ENCODE measurements around the gene EVC2.

Gene EVC2

GRCh38 chr4:5566991-5567390 is 141.4 kb downstream of the EVC2 start:
- DNase-seq (ENCODE audit: low spot score): no peak

DNA sequence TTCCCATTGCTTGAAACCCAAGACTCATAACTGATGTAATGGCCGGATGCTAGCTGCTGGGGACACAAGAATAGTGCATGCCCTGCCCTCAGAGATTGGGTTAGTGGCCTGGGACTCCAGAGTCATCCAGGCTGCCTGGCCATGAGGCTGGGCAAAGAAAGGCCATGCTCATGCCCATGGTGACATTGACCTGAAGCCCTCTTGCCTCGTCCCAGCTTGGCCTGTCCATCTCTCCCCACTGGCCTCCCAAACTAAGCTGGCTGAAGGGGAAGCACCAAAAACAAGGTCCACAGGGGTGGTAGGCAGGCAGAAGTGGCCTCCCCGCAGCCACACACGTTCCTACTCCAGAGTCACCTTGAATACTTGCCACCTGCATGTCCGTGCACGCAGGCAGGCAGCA is 141.8 kb downstream of the EVC2 start:
- no peak for DNase-seq (ENCODE audit: low spot score)

GRCh38 chr4:5563856-5564255 is 144.5 kb downstream of the EVC2 start:
- DNase-seq (ENCODE audit: low spot score): no peak

- DNase-seq (ENCODE audit: low spot score): no peak
Measured at GRCh38 chr4:5562476-5562875, 145.9 kb downstream of the EVC2 start.

DNA sequence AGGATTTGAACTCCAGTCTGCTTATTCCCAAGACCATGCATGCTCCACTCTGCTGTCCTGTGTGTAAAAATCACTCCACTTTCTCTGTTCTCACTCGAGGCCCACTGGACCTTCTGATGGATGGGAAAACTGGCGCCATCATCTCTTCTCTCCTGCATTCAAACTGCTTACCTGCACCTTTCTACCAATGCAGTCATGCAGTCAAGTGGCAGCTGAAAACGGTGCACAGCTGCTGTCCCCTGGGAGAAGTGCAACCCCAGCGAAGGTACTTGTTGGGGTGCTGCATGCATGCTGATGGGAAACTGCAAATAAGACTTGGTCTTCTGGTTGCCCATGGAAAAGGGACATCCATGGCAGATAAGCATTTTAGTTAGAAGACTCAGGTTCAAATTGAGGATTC is 147.1 kb downstream of the EVC2 start:
- no peak for DNase-seq (ENCODE audit: low spot score)

DNA sequence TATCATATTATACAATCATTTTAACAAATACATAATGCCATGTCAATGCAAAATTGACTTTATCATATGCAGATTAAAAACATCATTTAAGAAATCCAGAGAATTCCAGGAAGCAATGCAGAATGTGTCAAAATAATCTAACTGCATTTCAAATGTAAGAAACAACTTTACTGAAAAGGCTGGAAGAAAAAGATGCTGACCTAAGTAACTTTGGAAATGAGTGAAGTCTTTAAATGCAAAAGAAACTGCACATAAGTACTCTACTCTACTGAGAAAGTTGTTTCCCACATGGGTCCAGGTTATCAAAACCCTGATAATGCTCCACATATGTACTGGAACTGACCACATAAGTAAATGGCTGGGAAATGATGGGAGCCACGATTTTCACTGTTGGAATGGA is 149.9 kb downstream of the EVC2 start:
- no peak for DNase-seq (ENCODE audit: low spot score)

DNA sequence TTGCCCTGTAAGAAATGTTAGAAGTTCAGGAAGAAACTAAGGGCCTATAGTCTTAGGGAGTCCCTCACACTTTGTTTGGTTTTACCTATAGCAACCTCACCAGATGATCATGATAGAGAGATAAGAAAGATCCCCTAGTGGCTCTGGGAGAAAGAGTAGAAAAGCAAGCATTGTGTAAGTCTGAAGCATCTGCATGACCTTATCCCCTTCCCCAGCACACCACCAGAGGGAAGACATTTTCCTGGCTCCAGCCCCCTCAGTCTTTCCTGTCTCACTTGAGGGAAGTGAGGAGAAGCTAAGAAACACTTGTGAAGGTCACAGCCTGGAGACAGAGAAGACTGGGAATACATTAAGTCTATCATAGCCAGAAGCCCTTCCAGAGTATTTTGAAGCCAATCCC is 154.0 kb downstream of the EVC2 start:
- DNase-seq (ENCODE audit: low spot score): no peak

DNA sequence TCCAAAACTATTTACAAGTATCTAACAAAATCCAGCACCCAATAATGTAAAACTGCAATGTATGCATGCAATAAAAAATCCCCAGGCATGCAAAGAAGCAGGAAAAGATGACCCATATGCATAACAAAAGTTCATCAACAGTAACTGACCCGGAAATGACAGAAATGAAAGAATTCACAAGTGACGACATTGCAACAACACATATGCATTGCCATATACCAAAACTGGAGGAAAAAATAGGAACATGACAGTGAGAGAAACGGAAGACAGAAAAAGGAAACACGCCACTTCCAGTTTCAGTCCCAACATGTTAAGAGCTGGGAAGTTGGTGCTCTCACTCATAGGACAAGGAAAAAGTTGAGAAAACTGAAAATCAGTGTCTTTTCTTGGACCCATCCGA is 154.6 kb downstream of the EVC2 start:
- no peak for DNase-seq (ENCODE audit: low spot score)

DNA sequence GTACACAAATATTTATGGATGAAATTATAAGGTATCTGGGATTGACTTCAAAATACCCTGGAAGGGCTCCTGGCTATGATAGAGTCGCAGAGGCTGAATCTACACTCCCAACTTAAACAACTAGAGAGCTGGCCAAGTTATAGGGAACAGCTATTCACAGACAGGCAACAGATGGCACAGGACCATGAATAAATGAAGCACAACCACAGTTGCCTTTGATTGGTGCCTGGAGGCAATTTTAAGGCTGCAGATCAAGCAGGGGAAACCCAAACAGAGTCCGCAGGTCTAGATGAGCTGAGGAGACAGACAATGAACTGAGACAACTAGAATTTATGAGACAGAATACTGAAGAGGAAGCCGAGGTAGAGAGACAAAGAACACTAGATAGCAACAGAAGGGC is 155.9 kb downstream of the EVC2 start:
- DNase-seq (ENCODE audit: low spot score): no peak

DNA sequence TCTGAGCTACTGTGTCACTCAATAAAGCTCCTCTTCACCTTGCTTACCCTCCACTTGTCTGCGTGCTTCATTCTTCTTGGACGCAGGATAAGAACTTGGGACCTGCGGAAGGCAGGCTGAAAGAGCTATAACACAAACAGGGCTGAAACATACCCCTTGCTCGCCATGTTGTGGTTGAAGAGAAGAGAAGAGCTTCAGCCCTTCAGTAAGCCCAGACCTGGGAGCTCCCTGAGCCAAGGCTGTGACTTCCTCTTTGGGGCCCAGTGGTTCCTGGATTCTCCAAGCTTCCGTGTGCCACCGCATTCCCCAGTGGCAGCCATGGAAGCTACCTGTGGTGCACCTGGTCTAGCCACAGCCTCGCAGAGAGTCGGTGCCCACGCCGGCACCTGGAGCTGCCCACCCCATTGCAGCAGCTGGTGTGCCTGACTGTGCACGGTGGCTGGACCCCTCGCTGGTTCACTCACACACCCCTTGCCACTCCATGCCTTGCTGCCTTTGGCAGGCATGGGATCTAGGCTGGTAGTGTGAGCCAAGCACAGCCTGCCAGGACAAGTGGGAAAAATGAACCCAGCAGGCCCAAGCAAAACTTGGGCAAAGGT is 160.6 kb downstream of the EVC2 start:
- DNase-seq (ENCODE audit: low spot score): no peak

DNA sequence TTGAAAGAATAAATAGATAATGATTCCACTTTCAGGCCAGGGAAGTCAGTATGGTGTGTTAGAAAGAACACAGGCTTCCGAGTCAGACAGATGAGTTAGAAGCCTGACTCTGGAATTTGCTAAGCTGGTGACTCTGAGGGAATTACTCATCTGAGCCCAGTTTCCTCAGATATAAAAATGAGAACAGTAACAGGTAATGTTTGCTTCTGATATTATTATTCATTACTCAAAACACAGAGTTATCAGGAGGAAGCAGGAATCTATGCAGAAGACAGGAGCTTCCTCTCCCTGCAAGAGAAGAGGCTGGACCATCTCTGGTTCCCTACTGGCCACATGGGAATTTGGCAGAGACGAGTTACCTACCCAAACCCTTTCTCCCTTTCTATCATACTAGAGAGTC is 163.1 kb downstream of the EVC2 start:
- DNase-seq (ENCODE audit: low spot score): no peak

- no peak for DNase-seq (ENCODE audit: low spot score)
Measured at GRCh38 chr4:5544762-5545161, 163.6 kb downstream of the EVC2 start.

- DNase-seq (ENCODE audit: low spot score): no peak
Measured at GRCh38 chr4:5543681-5544080, 164.7 kb downstream of the EVC2 start.

DNA sequence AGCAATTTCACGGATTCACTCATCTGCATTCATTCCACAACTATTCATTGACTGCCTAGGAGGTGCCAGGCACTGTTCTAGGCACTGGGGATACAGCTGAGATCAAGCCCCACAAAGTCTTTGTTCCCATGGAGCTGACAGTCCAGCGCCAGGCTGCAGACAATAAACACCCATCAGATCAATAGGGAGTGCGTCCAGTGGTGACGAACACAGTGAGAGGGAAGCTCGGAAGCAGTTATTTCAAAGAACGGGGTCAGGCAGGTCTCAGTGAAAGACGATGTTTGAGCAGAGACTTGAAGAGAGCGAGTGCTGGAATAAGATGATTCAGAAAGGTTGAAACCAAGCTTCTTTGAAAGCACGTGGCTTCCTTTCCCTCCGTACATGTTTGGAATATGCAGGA is 167.2 kb downstream of the EVC2 start:
- DNase-seq (ENCODE audit: low spot score): no peak

DNA sequence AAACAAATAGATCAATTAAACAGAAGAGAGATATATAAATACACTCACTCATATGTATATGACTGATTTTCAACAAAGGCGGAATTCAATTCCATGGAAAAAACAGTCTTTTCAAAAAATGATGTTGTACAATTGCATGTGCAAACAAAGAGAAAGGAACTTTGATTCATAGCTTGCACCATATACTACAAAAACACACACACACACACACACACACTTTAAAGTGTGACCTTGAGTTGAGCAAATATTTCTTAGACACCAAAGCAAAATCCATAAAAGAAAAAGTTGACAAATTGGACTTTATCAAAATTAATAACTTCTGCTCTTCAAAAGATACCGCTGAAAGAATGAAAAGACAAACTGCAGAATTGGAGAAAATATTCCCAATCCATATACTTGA is 168.8 kb downstream of the EVC2 start:
- DNase-seq (ENCODE audit: low spot score): no peak

GRCh38 chr4:5532100-5532499 is 176.3 kb downstream of the EVC2 start:
- no peak for DNase-seq (ENCODE audit: low spot score)

DNA sequence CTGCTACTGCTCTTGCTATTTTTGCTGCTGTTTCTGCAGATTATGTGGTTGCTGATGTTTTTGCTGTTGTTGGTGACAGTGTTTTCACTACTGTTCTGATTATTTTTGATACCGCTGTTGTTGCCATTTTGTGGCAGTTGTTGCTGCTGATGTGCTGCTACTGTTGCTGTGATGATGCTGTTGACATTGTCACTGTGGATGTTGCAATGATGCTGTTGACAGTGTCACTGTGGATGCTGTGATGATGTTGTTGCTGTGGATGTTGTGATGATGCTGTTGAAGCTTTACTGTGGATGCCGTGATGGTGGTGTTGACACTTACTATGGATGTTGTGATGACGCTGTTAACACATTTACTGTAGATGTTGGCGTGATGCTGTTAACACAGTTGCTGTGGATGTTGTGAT is 180.3 kb downstream of the EVC2 start:
- no peak for DNase-seq (ENCODE audit: low spot score)

DNA sequence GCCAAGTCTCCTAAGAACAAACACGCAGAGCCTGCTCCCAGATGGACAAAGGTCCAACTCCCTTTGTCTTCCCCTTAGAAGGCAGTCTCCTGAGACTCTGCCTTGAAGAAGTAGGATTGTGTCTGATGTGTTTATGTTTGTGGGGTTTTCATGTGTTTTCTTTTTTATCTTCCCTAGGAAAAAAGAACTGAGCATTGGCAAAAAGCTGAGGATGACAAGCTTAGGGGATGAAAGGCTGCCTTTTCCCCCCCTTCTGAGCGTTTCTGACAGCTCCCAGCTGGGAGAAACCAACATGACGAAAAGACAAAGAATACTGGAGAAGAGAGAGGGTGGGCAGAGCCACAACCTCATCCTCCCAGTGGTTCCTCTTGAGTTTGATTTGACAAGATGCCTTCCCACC is 181.1 kb downstream of the EVC2 start:
- DNase-seq (ENCODE audit: low spot score): no peak

- no peak for DNase-seq (ENCODE audit: low spot score)
Measured at GRCh38 chr4:5526080-5526846, 182.1 kb downstream of the EVC2 start.

DNA sequence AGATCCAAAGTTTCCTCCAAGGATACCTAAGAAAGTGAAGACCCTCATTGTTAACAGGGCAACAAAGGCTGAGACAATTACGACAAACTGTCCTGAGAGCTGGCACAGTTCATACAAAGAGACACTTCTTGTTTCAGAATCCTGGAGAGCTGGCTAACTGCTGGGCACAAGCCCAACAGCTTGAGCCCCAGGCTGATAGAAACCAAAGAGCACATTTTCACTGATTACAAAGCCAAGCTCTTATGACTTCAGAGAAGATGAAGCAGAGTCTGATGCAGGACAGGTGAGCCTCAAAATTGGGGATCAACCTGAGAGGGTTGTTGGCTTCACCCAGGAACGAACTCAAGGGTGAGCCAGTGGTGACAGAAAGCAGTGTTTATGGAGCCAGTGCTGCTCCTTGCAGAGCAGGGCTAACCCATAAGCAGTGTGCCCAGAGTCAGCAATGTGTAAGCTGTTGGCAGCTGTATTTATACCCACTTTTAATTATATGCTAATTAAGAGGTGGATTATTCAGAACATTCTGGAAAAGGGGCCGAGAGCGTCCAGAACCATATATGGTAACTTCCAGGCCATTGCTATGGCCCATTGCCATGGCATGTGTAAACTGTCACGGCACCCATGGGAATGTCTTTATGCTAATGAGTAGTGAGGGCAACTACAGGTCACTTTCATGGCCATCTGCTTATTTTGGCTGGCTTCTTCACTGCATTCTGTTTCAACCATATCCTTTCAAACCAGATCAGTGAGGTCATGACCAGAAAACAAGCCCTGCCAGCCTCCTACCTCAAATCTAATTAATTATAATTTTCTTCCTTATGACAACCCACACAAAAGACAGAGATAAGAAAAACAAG is 183.7 kb downstream of the EVC2 start:
- no peak for DNase-seq (ENCODE audit: low spot score)

DNA sequence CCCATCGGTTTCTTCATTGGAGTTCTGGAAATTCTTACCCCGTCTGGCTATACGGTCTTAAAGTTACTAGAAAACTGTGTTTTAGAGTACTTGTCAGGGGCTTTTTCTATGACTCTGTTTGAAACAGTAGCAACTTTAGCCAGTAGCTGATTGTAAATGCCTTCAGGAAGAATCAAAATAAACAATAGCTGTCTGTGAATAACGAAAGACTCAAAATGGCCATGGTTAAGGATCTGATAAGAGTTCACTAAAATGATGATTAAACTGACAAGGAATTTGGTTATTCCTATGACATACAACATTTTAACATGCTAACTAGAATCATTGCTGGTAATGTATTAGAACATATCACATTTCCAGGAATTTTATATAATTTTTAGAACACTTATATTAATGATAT is 191.0 kb downstream of the EVC2 start:
- DNase-seq (ENCODE audit: low spot score): no peak

GRCh38 chr4:5515646-5516045 is 192.7 kb downstream of the EVC2 start:
- no peak for DNase-seq (ENCODE audit: low spot score)
